Limb (tissue), 2 donors: ENCODE data around the gene UNC5B.

ENCODE experiments used
- DNase-seq, 2 donors: peaks; one replicate each; pipeline ENCODE4 v3.0.0-alpha.2; 2016; ENCODE audit errors: extremely low spot score in 2 of 2

The UNC5B gene

DNA sequence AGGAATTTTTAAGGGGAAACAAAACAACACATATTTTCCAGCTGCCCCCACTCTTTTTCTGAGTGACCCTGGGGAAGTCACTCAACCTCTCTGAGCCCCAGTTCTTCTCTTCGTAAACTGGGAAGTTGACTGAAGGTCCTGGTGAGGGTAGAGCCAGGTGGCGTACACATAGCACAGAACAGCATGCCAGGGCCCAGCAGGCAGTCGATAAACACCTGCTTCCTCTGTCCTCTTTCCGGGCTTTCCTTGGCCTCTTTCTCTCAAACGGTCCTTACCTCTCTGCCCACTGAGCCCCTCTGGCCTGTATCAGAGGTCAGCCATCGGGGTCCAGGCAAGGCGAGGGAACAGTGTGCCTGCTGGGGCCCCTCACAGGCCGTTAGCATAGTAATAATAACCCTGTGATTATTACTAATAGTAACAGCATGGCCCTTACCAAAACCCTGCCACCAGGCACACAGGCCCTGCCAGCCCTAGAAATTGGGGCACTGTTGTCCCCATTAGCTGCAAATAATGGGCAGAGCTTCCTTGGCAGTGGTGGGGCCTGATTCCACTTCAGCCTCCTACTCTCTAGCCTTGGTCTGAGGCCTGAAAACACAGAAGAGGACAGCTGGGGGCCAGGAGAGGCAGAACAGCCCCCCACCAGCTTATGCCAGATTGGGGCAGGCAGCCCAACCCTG is 69.4 kb downstream of the UNC5B start:
- no peak for DNase-seq

DNA sequence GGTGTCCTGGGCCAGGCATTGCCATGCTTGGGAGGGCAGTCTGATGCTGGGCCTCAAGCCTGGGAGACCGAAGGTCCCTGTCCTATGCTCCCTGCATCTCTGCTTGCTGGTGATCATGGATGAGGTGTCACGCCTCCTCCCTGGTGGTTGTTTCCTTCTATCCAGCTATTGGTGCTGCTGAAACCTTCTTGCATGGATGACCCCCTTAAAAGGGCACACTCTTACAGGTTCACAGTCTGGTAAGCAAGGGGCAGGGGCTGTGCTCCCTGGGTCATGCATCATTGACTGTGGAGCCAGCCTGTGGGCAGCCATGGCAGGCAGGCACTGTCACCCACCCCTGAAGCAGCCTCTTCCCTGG is 69.9 kb downstream of the UNC5B start:
- DNase-seq = no peak

DNA sequence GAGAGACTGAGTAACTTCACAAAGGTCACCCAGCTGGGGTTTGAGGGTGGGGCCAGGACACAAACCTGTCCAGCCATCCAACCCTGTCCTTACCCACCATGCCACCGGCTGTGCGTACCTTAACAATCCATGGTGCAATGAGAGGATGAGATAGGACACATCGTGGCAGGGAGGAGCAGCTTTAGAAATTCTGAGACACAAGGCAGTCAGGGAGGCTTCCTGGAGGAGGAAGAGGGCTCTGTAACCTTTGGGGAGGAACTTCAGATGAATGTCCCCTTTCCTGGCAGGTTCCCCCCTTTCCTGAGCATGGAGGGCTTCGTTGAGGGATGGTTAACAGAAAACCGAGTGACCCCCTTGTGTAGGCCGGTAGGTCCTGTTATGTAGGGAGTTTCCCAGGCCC is 71.0 kb downstream of the UNC5B start:
- no peak for DNase-seq

DNA sequence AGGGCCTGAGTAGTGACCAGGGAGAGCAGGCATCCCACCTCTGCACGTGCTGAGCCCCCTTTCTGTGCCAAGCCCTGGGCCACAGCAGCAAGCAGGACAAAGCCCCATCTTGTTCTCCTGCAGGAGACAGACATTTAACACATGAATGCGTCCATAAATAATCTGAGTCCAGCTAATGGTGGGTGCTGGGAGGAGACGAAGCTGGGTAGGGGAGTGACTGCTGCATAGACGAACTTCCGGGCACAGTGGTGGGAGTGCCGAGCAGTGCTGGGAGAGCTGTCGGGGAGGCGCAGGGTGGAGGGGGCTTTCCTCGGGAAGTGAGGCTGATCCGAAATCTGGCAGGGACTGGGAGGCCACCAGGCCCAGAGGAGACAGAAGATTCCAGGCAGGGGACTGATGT is 71.5 kb downstream of the UNC5B start:
- no peak for DNase-seq

DNA sequence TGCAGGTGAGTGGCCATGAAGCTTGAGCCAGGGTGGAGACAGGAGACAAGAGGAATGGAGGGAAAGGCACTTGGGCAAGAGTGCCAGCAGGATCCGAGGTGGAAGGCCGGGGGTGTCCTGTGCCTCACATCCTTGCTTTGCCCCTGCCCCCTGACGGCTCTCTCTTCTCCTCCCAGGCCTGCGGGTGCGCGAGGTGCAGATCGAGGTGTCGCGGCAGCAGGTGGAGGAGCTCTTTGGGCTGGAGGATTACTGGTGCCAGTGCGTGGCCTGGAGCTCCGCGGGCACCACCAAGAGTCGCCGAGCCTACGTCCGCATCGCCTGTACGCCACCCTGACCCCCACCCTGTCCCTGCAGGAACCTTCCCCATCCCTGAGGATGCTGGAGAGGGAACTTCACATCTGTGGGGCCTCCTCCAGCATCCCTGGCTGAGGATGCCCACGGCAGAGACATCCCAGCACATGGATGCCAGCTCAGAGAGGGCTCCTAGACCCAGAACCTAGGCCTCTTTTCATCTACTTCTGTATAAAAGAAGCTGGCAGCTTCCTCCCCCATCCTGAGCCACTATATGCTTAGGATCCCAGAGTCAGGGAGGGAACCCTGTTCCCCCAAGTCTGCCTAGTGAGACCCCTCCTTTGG is 72.3 kb downstream of the UNC5B start:
- no peak for DNase-seq

DNA sequence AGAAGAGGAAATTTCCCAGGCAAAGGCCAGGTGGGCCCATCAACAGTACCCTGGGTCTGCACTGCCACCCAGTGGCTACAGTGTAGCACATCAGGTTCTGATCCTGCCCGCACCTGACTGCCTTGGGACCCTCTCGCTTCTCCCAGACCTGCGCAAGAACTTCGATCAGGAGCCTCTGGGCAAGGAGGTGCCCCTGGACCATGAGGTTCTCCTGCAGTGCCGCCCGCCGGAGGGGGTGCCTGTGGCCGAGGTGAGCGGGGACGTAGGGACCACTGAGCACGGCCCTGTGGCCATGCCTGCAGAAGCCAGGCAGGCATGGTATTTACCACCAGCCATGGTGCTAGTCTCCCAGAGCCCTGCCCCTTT is 72.8 kb downstream of the UNC5B start:
- peak; percentile 63 to 82 for DNase-seq

DNA sequence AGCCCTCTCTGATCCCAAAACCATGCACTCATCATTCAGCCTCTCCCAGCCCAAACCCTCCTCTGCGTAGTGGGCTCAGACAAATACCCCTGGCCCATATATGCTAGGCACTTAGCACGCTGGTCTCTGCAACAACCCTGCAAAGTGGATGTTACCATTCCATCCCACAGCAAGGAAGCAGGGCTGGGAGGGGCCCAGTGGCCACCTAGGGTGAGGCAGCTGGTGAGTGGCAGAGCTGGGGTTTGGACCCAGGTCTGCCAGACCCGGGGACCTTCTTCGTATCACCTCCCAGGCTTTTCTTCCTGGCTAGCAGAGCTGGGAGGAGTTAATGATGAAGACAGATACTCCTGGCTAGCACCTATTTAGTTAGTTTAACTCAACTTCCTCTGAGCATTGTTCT is 73.6 kb downstream of the UNC5B start:
- no peak for DNase-seq

DNA sequence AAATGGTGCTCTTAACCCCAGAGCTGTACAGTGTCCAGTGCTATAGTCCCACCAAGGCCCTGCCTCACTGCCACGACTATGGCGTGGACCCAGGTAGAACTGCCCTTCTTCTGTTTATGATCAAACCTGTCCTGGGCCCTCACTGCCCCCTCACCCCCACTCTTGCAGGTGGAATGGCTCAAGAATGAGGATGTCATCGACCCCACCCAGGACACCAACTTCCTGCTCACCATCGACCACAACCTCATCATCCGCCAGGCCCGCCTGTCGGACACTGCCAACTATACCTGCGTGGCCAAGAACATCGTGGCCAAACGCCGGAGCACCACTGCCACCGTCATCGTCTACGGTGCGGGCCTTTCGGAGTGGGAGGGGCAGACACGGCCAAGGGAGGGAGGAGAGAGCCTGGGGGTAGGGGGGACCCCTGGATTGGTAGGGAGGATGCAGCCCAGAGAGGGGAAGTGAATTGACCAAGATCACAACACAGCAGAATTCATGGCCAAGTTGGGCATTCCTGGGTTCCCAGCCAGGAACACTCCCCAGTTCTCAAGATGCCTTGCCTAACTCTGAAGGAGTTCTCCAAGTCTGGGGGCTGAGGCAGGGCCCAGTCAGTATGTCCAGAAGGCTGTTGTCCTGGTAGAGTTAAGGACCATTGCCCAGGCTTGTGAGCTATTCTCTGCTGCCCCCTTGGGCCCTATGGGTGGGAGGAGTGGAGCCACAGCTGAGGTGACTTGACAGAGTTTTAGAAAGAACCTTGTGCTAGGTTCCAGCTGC is 74.3 kb downstream of the UNC5B start:
- no peak for DNase-seq

DNA sequence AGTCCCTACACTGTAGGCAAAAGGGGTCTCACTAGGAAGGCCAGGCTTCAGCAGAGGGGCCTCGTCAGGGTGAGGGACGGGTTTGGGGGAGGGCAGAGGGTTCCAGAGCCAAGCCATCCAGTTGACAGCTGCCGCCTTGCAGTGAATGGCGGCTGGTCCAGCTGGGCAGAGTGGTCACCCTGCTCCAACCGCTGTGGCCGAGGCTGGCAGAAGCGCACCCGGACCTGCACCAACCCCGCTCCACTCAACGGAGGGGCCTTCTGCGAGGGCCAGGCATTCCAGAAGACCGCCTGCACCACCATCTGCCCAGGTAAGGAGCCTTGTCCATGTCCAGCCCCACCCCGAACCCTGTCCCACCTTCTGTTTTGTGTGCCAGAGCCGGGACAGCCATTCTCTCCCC is 75.1 kb downstream of the UNC5B start:
- DNase-seq = no peak

DNA sequence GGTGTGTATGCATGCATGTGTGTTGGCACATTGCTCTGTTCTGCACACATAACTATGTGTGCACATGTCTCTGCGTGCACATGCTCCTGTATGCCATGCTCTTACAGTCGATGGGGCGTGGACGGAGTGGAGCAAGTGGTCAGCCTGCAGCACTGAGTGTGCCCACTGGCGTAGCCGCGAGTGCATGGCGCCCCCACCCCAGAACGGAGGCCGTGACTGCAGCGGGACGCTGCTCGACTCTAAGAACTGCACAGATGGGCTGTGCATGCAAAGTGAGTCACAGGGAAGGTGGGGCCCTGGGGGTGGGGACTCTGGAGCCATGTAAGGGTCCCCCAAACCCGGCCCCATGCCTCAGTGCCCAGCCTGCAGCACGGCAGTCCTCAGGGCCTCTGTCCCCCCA is 76.1 kb downstream of the UNC5B start:
- no peak for DNase-seq

DNA sequence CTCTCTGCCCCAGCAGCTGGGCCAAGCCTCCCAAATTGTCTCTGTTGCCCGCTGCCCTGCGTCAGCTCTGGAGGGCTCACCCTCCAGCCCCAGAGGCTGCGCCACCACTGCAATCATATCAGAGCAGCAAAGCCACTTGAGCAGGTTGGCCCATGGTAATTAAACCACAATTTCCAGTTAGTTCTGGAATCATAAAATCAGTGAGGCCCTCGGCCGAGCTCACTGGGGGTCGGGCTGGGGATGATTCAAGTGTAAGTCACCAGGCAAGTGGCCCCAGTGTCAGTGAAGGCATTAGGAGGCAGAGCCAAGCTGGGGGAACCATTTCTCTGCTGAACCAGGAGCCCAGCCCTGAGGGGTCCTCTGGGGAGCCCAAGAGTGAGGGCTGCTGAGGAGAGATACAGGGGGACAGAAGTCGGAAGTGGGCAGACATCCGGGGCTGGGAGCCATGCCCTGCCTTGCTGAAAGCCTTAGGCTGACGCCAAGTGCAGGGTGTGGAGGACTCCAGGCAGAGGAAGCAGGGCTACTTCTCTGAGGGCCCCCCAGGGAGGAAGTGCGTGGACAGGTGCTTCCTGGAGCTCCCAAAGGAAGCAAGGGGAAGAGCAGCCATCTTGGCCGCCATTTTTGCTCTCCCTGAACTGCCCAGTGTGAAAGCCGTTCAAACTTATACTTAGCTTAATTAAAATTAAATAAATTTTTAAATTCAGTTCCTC is 77.2 kb downstream of the UNC5B start:
- DNase-seq = no peak

DNA sequence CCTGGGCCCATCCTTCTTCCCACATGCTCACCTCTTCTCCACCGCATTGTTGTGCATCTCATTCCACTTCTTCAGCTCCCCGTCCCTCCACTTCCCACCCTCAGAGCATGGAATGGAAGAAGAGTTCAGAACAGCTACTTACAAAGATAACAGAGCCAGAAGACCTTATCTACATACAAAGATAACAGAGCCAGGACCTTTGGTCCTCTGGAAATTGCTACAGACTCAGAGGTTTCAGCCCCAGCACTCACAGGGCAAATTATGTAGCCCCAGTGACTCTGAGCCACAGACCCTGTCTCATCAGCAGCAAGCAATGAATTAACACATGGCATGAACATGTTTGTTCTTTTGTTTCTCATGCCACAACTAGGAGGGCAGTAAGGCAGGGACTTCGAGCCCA is 78.0 kb downstream of the UNC5B start:
- no peak for DNase-seq

DNA sequence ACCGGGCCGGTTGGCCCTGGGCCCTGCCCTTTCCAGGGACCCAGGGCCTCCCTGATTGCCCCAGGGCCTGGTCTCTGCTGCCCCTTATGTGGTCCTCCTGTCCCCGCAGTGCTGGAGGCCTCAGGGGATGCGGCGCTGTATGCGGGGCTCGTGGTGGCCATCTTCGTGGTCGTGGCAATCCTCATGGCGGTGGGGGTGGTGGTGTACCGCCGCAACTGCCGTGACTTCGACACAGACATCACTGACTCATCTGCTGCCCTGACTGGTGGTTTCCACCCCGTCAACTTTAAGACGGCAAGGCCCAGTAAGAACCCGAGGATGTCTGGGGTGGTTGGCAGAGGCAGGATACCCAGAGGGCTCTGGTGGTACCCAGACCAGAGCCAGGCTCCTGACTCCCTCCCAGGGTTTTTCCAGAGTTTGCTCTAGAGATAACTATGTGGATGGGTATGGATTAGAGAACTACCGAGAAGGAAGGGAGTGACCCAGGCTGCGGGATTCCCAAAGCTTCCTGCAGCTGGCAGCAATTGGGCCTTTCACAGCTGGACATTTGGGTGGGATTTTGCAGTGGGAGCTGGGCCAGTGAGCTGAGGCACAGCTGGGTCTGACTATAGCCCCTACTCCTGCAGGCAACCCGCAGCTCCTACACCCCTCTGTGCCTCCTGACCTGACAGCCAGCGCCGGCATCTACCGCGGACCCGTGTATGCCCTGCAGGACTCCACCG is 78.6 kb downstream of the UNC5B start:
- no peak for DNase-seq

DNA sequence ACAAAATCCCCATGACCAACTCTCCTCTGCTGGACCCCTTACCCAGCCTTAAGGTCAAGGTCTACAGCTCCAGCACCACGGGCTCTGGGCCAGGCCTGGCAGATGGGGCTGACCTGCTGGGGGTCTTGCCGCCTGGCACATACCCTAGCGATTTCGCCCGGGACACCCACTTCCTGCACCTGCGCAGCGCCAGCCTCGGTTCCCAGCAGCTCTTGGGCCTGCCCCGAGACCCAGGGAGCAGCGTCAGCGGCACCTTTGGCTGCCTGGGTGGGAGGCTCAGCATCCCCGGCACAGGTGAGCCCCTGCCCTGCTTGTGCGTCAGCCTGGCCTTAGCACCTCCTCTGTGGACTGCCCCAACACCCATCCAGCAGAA is 79.1 kb downstream of the UNC5B start:
- DNase-seq = no peak

DNA sequence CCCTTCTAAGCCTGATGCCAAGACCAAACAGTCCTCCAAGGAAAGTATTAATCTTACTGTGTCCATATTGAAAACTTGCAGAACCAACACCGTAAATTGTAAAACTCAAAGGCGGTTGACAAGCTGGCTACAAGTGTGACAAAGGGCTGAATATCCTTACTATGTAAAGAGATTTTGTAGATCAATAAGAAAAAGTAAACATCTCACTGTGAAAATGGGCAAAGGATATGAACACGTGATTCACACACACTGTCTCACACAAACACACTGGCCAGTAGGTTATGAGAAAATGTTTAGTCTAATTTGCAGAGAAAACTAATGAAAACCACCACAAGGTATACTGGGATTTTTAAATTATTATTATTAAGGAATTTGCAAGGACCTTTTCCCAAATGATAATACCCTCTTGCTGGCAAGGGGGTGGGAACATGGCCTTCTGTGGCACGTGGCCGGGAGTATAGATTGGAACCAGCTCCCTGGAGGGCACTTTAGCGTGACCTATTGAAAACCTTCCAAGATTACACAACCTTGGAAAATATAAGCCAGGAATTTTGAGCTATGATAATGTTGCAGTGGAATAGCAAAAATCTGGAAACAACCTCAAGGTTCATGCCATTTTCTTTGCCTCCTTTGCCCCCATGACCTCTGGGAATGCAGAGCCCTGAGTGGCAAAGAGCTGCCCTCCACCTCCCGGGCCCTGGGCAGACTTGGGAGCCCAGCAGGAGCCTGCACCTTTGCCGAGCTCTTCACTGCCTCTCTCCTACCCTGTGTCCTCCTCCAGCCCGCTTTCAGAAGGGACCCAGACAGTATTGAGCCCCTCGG is 80.5 kb downstream of the UNC5B start:
- no peak for DNase-seq

DNA sequence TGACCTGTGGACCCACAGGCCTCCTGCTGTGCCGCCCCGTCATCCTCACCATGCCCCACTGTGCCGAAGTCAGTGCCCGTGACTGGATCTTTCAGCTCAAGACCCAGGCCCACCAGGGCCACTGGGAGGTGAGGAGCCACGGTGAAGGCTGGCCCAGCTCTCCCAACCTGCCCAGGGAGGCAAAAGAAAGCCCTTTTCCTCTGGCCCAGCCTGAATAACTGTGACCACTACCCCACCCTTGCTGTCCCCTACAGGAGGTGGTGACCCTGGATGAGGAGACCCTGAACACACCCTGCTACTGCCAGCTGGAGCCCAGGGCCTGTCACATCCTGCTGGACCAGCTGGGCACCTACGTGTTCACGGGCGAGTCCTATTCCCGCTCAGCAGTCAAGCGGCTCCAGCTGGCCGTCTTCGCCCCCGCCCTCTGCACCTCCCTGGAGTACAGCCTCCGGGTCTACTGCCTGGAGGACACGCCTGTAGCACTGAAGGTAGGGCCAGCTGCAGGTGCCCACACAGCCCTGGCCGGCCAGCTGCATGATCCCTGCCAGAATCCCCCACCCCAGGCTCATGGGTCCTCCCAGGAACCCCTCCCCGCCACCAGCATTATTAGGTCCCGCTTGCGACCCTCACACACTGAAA is 81.2 kb downstream of the UNC5B start:
- DNase-seq = no peak

DNA sequence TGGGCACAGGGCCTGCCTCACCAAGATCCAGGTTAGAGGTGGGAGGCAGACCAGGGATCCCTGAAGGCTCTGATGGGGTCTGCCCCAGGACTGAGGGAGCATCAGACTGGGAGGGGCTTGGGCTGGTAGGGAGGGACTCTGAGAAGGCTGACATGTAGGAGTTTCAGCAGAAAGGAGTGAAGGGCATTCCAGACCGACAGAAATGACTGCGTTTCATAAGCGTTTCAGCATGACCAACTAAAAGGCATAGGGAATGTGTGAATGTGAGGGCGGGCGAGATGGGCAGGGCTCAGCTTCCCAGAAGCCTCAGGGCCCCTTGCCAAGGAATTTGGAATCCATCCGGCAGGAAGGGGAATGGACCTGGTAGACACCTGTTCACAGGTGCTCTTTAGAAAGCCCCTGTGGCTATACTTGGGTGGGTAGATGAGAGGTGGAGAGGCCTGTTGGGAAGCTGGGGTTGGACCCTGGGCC is 81.8 kb downstream of the UNC5B start:
- DNase-seq = no peak

DNA sequence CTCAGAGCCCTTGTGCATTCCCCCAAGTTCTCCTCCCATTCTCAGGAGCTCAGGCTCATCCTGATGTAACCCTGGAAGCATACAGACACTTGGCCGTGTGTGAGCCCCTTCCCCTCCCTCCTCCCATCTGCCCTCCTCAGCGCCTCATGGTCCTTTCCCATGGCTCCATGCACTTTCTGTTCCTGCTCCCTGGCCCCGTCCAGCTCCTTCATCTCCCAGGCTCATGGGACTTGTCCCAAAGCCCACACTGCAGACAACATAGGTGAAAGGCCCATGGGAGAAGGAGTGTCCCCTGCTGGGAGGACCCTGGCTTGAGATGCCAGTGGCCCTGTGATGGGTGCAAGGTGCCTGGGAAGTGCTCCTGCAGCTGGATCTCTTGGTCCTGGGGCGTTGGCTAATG is 82.5 kb downstream of the UNC5B start:
- no peak for DNase-seq

DNA sequence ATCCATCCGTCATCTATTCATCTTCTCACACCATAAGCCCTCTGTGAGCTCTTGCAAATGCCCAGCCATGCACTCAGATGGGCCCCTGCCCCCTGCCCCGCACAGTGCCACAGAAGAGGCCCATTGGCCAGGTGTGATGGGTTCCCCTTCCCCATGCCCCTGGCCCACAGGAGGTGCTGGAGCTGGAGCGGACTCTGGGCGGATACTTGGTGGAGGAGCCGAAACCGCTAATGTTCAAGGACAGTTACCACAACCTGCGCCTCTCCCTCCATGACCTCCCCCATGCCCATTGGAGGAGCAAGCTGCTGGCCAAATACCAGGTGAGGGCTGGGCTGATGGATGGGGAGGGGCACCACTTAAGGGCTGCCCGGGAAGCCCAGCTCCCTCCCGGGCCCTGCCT is 83.3 kb downstream of the UNC5B start:
- no peak for DNase-seq

DNA sequence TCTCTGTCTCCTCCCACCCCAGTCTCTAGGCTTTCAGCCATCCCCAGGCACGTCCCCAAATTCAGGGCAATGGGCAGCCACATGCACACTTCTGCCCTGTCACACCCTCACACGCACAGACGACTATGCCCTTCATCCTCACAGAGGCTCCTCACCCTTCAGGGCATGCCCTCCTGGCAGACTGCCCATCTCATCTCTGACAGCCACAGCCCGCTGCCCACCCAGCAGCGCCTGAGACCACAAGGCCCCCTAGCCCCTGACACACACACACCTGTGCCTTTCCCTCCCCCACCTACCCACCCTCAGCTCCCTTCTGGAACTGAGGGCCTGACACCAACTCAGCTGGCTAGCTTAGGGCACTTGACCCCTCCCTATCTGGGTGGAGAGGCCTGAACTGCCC is 83.7 kb downstream of the UNC5B start:
- no peak for DNase-seq
